ENCODE measurements around the gene IRAG1. TPM values are rescaled to one million over a fixed set of nuclear protein-coding genes. Genes with fewer than 3 reads are reported as not detected.
A peak's percentile ranks its signal among the peaks of the same experiment; 100 is the strongest.

IRAG1 gene
- total RNA-seq, 1 donor from 2014 or later = 5.2 TPM

GRCh38 chr11:10655227-10655626, 38.3 kb downstream of the IRAG1 start:
- H3K4me1 Mint-ChIP-seq = peaks cover 40% of the 10 kb centered on the region
- no peaks in the 10 kb centered on the region for H3K9me3 Mint-ChIP-seq
- no peak overlapping the region for H3K4me3 ChIP-seq
- H3K27ac ChIP-seq = no peak overlapping the region
- TF ChIP-seq EZH2 (IDR thresholded peaks at IDR 0.05) (no peak), EZH2phosphoT487 (IDR thresholded peaks at IDR 0.05) (no peak), CTCF (IDR thresholded peaks at IDR 0.05) (no peak)
- H3K4me2 ChIP-seq = no peak overlapping the region
- H3K9me3 ChIP-seq (ENCODE audit: low read depth) = no peaks in the 10 kb centered on the region
- no peak overlapping the region for H3K9ac ChIP-seq
- H3K27ac Mint-ChIP-seq = no peak overlapping the region
- no peaks in the 10 kb centered on the region for H3K27me3 ChIP-seq
- no peak overlapping the region for H3K4me3 Mint-ChIP-seq
- no peaks in the 10 kb centered on the region for H3F3A ChIP-seq (ENCODE audit: low read depth)
- DNase-seq (ENCODE audit: low spot score) = no peak
- H2AFZ ChIP-seq (replicated peaks) = no peak overlapping the region
- peaks cover 12% of the 10 kb centered on the region for H3K27me3 Mint-ChIP-seq (ENCODE audit: insufficient read depth, low read depth)
- no peaks in the 10 kb centered on the region for H4K20me1 ChIP-seq (ENCODE audit: low read depth)
- no peaks in the 10 kb centered on the region for H3K36me3 ChIP-seq
- peaks cover 5% of the 10 kb centered on the region for H3K4me1 ChIP-seq
- no peaks in the 10 kb centered on the region for H3K79me2 ChIP-seq (ENCODE audit: low read depth)
- H3K36me3 Mint-ChIP-seq = no peaks in the 10 kb centered on the region

DNA sequence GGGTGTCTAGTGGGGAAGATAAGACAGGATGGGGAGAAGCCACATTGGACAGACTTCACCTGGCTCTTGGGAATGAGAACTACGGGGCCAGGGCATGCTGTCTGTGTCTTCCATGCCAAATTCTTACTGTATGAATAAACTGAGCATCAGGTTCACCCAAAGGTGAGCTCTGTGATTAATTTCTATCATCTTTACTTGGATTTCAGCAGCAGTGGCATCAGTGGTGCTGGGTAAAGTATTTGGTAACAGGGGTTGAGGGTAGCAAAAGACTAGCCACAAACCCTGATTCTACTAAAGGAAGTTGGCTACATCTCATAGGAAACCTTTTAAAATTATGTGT, 38.8 kb downstream of the IRAG1 start:
- Histone ChIP-seq H3K4me2 (no peak overlapping the region), H3K4me3 (no peak overlapping the region), H3K9ac (no peak overlapping the region), H3K9me3 (ENCODE audit: low read depth) (no peaks in the 10 kb centered on the region), H3K27me3 (no peaks in the 10 kb centered on the region), H3K79me2 (ENCODE audit: low read depth) (no peaks in the 10 kb centered on the region), H4K20me1 (ENCODE audit: low read depth) (no peaks in the 10 kb centered on the region), H3K36me3 (no peaks in the 10 kb centered on the region), H3F3A (ENCODE audit: low read depth) (no peaks in the 10 kb centered on the region), H3K27ac (no peak overlapping the region), H2AFZ (replicated peaks) (no peak overlapping the region), H3K4me1 (peaks cover 5% of the 10 kb centered on the region)
- DNase-seq (ENCODE audit: low spot score) = no peak
- H3K36me3 Mint-ChIP-seq = no peaks in the 10 kb centered on the region
- no peak overlapping the region for H3K4me3 Mint-ChIP-seq
- H3K27ac Mint-ChIP-seq = no peak overlapping the region
- TF ChIP-seq EZH2 (IDR thresholded peaks at IDR 0.05) (no peak), EZH2phosphoT487 (IDR thresholded peaks at IDR 0.05) (no peak), CTCF (IDR thresholded peaks at IDR 0.05) (no peak)
- peaks cover 40% of the 10 kb centered on the region for H3K4me1 Mint-ChIP-seq
- no peaks in the 10 kb centered on the region for H3K9me3 Mint-ChIP-seq
- peaks cover 12% of the 10 kb centered on the region for H3K27me3 Mint-ChIP-seq (ENCODE audit: insufficient read depth, low read depth)

DNA sequence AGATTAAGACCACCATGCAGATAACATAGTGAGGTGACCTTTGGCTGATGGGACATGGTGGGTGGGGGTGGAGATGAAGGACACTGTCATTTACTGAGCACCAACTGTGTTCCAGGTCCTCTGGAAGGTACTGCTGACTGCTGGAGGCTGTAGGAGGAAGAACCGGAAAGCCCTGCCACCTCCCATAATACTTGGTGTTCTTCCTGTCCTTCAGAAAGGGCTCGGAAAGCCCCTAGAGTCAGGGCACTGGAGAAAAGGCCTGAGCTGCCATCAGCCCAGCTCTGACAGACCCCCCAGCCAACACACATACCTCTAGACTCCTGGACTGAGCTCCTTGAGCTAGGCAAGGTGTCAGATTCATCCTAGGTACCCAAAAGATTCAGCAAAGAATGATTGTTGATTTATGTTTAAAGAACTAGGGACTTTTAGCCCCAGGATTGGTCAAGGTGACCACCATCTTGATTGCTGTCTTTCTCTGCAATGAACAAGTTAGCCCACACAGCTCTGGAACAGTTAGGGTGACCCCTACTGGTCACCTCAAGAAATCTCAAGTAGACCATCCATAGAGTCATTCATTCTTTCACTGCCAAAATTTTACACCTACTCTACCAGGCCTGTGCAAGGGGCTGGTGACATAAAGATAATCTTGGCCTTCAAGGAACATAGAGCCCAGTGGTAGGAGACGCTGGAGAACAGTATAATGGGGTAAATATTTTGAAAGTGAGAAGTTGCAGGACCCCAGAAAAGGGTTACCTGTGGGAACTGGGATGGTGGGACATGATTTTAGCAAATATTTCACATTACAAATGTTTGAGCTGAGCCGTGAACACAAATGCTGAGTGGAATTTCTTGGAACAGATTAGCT, 39.4 kb downstream of the IRAG1 start:
- Mint-ChIP-seq H3K4me3 (no peak overlapping the region), H3K36me3 (no peaks in the 10 kb centered on the region), H3K27me3 (ENCODE audit: insufficient read depth, low read depth) (peaks cover 9% of the 10 kb centered on the region), H3K27ac (peak overlapping the region; percentile 86), H3K9me3 (no peaks in the 10 kb centered on the region), H3K4me1 (peaks cover 37% of the 10 kb centered on the region)
- Histone ChIP-seq H3K36me3 (no peaks in the 10 kb centered on the region), H3F3A (ENCODE audit: low read depth) (no peaks in the 10 kb centered on the region), H3K4me1 (peaks cover 5% of the 10 kb centered on the region), H3K9me3 (ENCODE audit: low read depth) (no peaks in the 10 kb centered on the region), H3K27ac (no peak overlapping the region), H3K4me3 (no peak overlapping the region), H3K27me3 (no peaks in the 10 kb centered on the region), H2AFZ (replicated peaks) (no peak overlapping the region), H3K9ac (no peak overlapping the region), H3K79me2 (ENCODE audit: low read depth) (no peaks in the 10 kb centered on the region), H3K4me2 (no peak overlapping the region), H4K20me1 (ENCODE audit: low read depth) (no peaks in the 10 kb centered on the region)
- DNase-seq (ENCODE audit: low spot score) = peak; percentile 61
- peak; percentile 80 for TF ChIP-seq CTCF (IDR thresholded peaks at IDR 0.05)
- TF ChIP-seq EZH2phosphoT487 (IDR thresholded peaks at IDR 0.05) = no peak
